Karpas-422 (cell line): ENCODE results near the gene AKT1. TPM values are rescaled to one million over a fixed set of nuclear protein-coding genes. Genes with fewer than 3 reads are reported as not detected.

Experiments used
- DNase-seq: peaks from one replicate; pipeline ENCODE4 v3.0.0-alpha.2; 2015
- H2AFZ ChIP-seq: fragments of 200-600 bp; sonication (generic); 2 replicates; pipeline ENCODE4 v1.6.1; 2014; ENCODE audit warnings: antibody characterized with exemption, low read length, mixed read lengths
- H3K27ac ChIP-seq: fragments of 200-600 bp; sonication (generic); 2 replicates; pipeline ENCODE4 v1.5.1; 2014; ENCODE audit warnings: mild to moderate bottlenecking, low read length, moderate library complexity
- H3K27me3 ChIP-seq: fragments of 200-600 bp; sonication (generic); 2 replicates; pipeline ENCODE4 v1.6.1; 2014; ENCODE audit warnings: low read length, mixed read lengths
- H3K36me3 ChIP-seq: fragments of 200-600 bp; sonication (generic); 2 replicates; pipeline ENCODE4 v1.6.1; 2014; ENCODE audit warnings: low read length, mixed read lengths; ENCODE audit not compliant: insufficient read depth
- H3K4me1 ChIP-seq: fragments of 200-600 bp; sonication (generic); 2 replicates; pipeline ENCODE4 v1.6.1; 2014; ENCODE audit warnings: mild to moderate bottlenecking, low read length, mixed read lengths
- H3K4me2 ChIP-seq: fragments of 200-600 bp; sonication (generic); 2 replicates; pipeline ENCODE4 v1.6.1; 2014; ENCODE audit warnings: low read length, low read depth, mild to moderate bottlenecking; ENCODE audit not compliant: poor library complexity, severe bottlenecking
- H3K4me3 ChIP-seq: fragments of 200-600 bp; sonication (generic); 2 replicates; pipeline ENCODE4 v1.5.1; 2014; ENCODE audit warnings: mild to moderate bottlenecking, antibody characterized with exemption, low read length, mixed read lengths
- H3K79me2 ChIP-seq: fragments of 200-600 bp; sonication (generic); 2 replicates; pipeline ENCODE4 v1.6.1; 2014; ENCODE audit warnings: mild to moderate bottlenecking, low read length, mixed read lengths
- H3K9ac ChIP-seq: fragments of 200-600 bp; sonication (generic); 2 replicates; pipeline ENCODE4 v1.6.0; 2014; ENCODE audit warnings: low read length
- H3K9me2 ChIP-seq: fragments of 200-600 bp; sonication (generic), shearing (Covaris generic); replicated peaks from 2 replicates; pipeline ENCODE4 v1.6.0; 2014; ENCODE audit warnings: mild to moderate bottlenecking, low read length, moderate library complexity; ENCODE audit not compliant: insufficient read depth
- H3K9me3 ChIP-seq: fragments of 300-700, 200-600 bp; sonication (generic); 2 replicates; pipeline ENCODE4 v1.6.1; 2014; ENCODE audit warnings: low read length, mixed read lengths
- H4K20me1 ChIP-seq: fragments of 200-600 bp; sonication (generic); 2 replicates; pipeline ENCODE4 v1.6.1; 2014; ENCODE audit warnings: mild to moderate bottlenecking, antibody characterized with exemption, low read length, low read depth; ENCODE audit not compliant: insufficient read depth
- total RNA-seq: library from RNA; depleted of rRNA; stranded (reverse); fragments of >200 nt; shearing (Covaris generic); gene quantifications from 2 replicates; pipeline ENCODE4 v1.2.3, GENCODE V29; 2014; ENCODE audit warnings: low replicate concordance

Gene AKT1
- total RNA-seq, 1 experiment from 2014 or later: 70.4 TPM

DNA sequence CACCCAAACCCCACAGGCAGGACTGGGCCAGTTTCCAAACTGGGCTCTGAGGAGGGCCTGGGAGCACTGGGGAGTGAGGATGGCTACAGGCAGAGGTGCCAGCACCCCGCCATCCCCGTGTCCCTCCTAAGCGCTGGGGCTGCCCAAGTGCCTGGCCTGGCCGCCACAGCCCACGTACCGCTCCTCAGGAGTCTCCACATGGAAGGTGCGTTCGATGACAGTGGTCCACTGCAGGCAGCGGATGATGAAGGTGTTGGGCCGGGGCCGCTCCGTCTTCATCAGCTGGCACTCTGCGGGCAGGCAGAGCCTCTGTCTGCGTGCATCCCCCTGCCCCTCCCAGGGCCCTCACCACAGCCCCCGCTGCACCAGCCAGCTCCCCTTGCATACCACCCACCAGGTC lies 19.1 kb downstream of the AKT1 start:
- no peak for DNase-seq
- H2AFZ ChIP-seq: no peak overlapping the region
- no peaks in the 10 kb centered on the region for H3K4me1 ChIP-seq
- peaks cover 50% of the 10 kb centered on the region for H3K36me3 ChIP-seq
- H3K79me2 ChIP-seq: no peaks in the 10 kb centered on the region
- H3K9me3 ChIP-seq: peaks cover 3% of the 10 kb centered on the region; the same call in 1 of the 2 replicates
- no peak overlapping the region for H3K27ac ChIP-seq
- H3K4me3 ChIP-seq: no peak overlapping the region
- H3K9me2 ChIP-seq: no peaks in the 10 kb centered on the region
- no peak overlapping the region for H3K9ac ChIP-seq
- H3K4me2 ChIP-seq: no peak overlapping the region
- peaks cover 19% of the 10 kb centered on the region; the same call in 1 of the 2 replicates for H4K20me1 ChIP-seq
- H3K27me3 ChIP-seq: no peaks in the 10 kb centered on the region

DNA sequence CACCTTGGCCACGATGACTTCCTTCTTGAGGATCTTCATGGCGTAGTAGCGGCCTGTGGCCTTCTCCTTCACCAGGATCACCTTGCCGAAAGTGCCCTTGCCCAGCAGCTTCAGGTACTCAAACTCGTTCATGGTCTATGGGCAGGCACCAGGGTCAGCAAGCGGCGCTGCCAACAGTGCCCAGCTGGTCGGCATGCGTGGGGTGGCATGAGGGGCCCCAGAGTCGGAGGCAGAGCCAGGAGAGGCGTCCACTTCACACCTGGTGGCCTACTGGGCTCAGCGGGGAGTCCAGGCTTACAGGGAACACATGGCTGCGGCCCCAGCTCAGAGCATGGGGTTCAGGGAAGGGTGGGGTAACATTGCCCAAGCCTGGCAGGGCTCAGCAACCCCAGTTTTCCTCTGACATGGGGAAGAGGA lies 20.5 kb downstream of the AKT1 start:
- Histone ChIP-seq H3K27ac (no peak overlapping the region), H3K4me3 (no peak overlapping the region), H3K4me1 (no peaks in the 10 kb centered on the region), H3K4me2 (no peak overlapping the region), H3K36me3 (peaks cover 59% of the 10 kb centered on the region), H3K27me3 (no peaks in the 10 kb centered on the region), H3K9me3 (peaks cover 7% of the 10 kb centered on the region; the same call in 1 of the 2 replicates), H3K9me2 (no peaks in the 10 kb centered on the region), H3K9ac (no peak overlapping the region), H2AFZ (no peak overlapping the region), H4K20me1 (peaks cover 17% of the 10 kb centered on the region; the same call in 1 of the 2 replicates), H3K79me2 (no peaks in the 10 kb centered on the region)
- DNase-seq: no peak

DNA sequence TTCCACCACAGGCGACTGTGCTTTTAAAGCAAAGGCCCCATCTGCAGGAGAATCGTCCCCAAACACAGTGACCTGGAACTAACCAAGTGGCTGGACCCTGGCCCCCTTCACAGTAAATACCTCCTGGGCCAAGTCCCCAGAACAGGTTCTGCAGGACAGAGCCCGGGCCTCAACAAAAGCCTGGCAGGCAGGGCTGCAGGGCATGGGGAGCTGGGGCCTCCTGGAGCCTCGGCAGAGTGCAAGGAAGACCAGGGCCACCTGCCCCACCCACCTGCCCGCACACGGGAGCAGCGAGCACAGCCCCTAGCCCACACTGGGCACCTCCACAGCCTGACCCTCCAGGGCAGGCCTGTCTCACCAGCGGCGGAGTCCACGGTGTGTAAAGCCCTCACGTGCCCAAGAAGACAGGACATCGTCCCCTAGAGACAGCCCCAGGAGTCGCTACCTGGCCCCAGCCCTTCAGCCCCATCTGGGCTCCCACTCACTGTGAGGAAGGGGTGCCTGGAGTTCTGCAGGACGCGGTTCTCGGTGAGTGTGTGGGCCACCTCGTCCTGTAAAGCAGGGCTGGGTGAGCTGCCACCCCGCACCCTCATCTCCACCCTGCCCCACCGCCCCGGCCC lies 21.0 kb downstream of the AKT1 start:
- no peak for DNase-seq
- Histone ChIP-seq H2AFZ (no peak overlapping the region), H3K4me1 (no peaks in the 10 kb centered on the region), H3K9me3 (peaks cover 7% of the 10 kb centered on the region; the same call in 1 of the 2 replicates), H3K27ac (no peak overlapping the region), H3K9me2 (no peaks in the 10 kb centered on the region), H3K9ac (no peak overlapping the region), H4K20me1 (peaks cover 17% of the 10 kb centered on the region; the same call in 1 of the 2 replicates), H3K4me2 (no peak overlapping the region), H3K36me3 (peaks cover 59% of the 10 kb centered on the region), H3K4me3 (no peak overlapping the region), H3K79me2 (no peaks in the 10 kb centered on the region), H3K27me3 (no peaks in the 10 kb centered on the region)

DNA sequence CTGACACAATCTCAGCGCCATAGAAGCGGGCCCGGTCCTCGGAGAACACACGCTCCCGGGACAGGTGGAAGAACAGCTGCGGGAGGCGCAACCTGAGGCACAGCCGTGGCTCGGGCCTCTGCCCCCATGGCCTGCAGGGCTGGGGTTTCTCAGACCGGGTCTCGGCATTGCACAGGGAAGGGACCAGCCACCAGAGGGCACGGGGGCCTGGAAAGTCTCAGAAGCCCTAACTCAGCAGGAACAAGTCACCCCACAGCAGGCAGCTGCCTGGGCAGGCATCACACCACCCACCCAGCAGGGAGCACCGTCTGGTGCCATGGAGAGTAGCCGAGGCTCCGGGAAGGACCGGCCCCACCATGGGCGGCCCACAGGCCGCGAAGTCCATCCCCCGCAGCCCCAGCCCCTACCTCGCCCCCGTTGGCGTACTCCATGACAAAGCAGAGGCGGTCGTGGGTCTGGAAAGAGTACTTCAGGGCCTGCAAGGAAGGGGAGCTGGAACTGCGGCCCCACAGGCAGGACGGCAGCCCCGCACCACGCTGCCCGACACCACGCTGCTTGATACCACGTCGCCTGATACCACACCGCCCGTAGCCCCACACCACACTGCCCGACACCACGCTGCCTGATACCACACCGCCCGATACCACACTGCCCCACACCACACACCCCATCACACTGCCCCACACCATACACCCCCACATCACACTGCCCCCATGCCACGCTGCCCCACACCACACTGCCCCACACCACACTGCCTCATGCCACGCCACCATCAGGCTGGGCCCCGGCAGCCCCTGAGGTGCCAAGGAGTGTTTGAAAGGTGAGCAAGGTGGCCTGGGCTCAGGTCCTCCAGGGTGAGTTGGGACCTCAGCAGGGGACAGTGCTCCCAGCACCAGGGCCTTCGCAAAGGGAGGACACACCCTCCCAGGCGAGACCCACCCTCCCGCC lies 21.8 kb downstream of the AKT1 start:
- H4K20me1 ChIP-seq: peaks cover 17% of the 10 kb centered on the region; the same call in 1 of the 2 replicates

DNA sequence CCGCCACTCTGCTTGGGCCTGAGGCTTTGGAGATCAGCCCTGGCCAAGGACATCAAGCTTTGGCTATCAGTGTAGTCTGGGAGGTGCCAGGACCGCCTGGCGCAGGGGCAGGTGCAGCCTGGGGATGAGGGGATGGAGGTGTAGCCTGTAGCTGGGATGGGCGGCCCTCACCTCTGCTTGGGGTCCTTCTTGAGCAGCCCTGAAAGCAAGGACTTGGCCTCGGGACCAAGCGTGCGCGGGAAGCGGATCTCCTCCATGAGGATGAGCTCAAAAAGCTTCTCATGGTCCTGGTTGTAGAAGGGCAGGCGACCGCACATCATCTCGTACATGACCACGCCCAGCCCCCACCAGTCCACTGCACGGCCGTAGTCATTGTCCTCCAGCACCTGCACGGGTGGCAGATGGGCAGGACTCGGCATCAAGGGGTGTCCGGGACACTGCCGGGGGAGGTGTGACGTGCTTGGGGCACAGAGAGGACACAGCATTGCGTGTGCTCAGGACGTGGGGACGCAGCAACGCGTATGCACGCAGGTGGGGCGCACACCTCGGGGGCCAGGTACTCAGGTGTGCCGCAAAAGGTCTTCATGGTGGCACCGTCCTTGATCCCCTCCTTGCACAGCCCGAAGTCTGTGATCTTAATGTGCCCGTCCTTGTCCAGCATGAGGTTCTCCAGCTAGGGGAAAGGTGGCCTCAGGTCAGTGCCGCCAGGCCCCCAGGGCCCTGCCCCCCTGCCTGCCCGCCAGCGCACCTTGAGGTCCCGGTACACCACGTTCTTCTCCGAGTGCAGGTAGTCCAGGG lies 22.6 kb downstream of the AKT1 start:
- Histone ChIP-seq H4K20me1 (0 out of 2 replicates have a peak, but pooled peaks cover 8% of the 10 kb centered on the region), H3K27ac (no peak overlapping the region), H3K79me2 (no peaks in the 10 kb centered on the region), H3K27me3 (no peaks in the 10 kb centered on the region), H3K9ac (no peak overlapping the region), H2AFZ (no peak overlapping the region), H3K4me2 (no peak overlapping the region), H3K9me2 (no peaks in the 10 kb centered on the region), H3K4me3 (no peak overlapping the region), H3K36me3 (peaks cover 58% of the 10 kb centered on the region), H3K4me1 (peaks cover 5% of the 10 kb centered on the region), H3K9me3 (peaks cover 7% of the 10 kb centered on the region; the same call in 1 of the 2 replicates)
- DNase-seq: no peak

More for the DNA sequence above, 21.8 kb downstream of the AKT1 start:
- Histone ChIP-seq H3K4me2 (no peak overlapping the region), H3K9me3 (peaks cover 7% of the 10 kb centered on the region; the same call in 1 of the 2 replicates), H3K27ac (no peak overlapping the region), H3K9me2 (no peaks in the 10 kb centered on the region), H3K4me1 (peaks cover 3% of the 10 kb centered on the region), H3K27me3 (no peaks in the 10 kb centered on the region), H3K4me3 (no peak overlapping the region), H3K79me2 (no peaks in the 10 kb centered on the region), H3K9ac (no peak overlapping the region), H3K36me3 (peaks cover 59% of the 10 kb centered on the region), H2AFZ (no peak overlapping the region)
- no peak for DNase-seq

DNA sequence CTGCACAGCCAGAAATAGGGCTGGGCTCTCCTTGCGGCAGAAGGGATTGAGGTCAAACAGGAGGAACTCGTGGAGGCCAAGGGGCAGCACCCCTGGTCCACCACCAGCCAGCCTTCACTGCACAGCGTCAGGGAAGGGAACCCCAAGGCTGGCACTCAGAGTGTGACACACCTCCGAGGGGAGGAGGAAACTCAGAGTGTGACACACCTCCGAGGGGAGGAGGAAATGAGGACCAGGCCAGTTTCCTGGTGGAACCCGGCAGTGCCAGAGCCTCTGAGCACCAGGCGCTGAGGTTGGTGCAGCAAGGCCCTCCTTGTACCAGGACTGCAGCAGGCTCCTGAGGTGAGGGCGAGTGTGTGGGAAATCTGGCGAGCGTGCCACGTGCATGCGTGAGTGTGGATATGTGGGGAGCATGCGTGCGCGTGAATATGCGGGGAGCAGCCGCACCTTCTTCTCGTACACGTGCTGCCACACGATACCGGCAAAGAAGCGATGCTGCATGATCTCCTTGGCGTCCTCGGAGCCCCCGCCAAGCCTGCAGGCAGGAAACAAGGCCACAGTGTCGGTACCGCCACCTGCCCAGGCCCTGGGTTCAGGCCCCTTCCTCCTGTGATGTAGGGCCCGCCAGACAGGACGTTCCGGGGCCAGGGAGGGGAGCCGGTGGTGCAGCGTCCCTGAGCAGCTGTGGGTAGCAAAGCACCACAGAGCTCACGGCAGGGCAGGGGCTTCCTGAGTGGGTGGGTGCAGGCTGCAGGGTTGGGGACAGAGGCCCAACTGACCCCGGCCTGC lies 23.4 kb downstream of the AKT1 start:
- H3K9me3 ChIP-seq: peaks cover 7% of the 10 kb centered on the region; the same call in 1 of the 2 replicates
- H3K4me3 ChIP-seq: no peak overlapping the region
- peaks cover 5% of the 10 kb centered on the region for H3K4me1 ChIP-seq
- DNase-seq: no peak
- H3K27ac ChIP-seq: no peak overlapping the region
- H3K36me3 ChIP-seq: peaks cover 50% of the 10 kb centered on the region
- H3K9ac ChIP-seq: no peak overlapping the region
- no peak overlapping the region for H2AFZ ChIP-seq
- H3K27me3 ChIP-seq: no peaks in the 10 kb centered on the region
- H4K20me1 ChIP-seq: 0 out of 2 replicates have a peak, but pooled peaks cover under 1% of the 10 kb centered on the region
- no peaks in the 10 kb centered on the region for H3K79me2 ChIP-seq
- H3K4me2 ChIP-seq: no peak overlapping the region
- no peaks in the 10 kb centered on the region for H3K9me2 ChIP-seq

DNA sequence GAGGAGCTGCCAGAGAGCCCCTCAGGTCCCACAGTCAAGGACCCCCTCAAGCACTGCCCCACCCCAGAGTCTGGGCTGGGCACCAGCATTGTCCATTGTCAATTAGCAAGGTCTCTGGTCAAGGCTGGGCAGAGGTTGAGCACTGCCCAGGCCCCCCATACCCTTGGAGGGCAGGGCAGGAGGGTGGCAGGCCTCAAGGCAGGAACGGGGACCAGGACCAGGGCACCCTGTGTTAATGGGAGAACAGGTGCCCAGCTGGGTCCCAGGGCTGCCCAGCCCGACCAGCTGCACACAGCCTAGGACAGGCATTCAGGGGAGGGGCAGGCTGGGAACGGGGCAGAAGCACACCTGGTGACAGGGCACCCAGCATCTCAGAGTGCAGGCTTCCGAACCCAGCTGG lies 24.2 kb downstream of the AKT1 start:
- Histone ChIP-seq H3K4me2 (no peak overlapping the region), H2AFZ (no peak overlapping the region), H3K27me3 (no peaks in the 10 kb centered on the region), H3K36me3 (peaks cover 43% of the 10 kb centered on the region), H3K79me2 (no peaks in the 10 kb centered on the region), H3K9me2 (no peaks in the 10 kb centered on the region), H3K4me1 (peaks cover 5% of the 10 kb centered on the region), H3K27ac (no peak overlapping the region), H3K9ac (no peak overlapping the region), H3K4me3 (no peak overlapping the region), H4K20me1 (no peaks in the 10 kb centered on the region), H3K9me3 (peaks cover 7% of the 10 kb centered on the region; the same call in 1 of the 2 replicates)
- DNase-seq: no peak
